ENCODE results near the gene C2orf42.

DNA sequence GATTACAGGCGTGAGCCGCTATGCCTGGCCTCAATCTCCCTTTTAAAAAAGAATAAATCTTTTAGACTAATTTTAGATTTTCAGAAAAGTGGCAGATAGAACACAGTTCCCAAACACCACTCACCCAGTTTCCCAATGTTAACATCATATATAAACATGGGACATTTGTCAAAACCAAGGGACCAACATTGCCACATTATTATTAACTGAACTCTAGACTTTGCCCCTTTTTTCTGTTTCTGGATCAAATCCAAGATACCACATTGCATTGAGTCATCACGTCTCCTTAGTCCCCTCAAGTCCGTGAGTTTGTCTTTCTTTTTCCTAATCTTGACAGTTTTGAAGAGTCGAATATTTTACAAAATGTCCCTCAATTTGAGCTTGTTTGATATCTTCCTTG lies 2.4 kb downstream of the C2orf42 start:
- TF ChIP-seq STAT1 (conservative IDR thresholded peaks at IDR 0.05) (no peak), EGR1 (IDR thresholded peaks at IDR 0.05; ENCODE audit: borderline replicate concordance in 1 of 2, low read depth in 2 of 2, low read length in 2 of 2) (no peak), CREB1 (IDR thresholded peaks at IDR 0.05; ENCODE audit: low read depth) (no peak), POLR2A (IDR thresholded peaks at IDR 0.05; ENCODE audit: low read depth, low read length) (no peak), ATF7 (IDR thresholded peaks at IDR 0.05; ENCODE audit: low read depth) (no peak), EP300 (IDR thresholded peaks at IDR 0.05; ENCODE audit: borderline replicate concordance in 1 of 2, control insufficient read depth in 1 of 2, low read depth in 2 of 2, low read length in 2 of 2) (no peak)
- TF ChIP-seq, protein P1, sequence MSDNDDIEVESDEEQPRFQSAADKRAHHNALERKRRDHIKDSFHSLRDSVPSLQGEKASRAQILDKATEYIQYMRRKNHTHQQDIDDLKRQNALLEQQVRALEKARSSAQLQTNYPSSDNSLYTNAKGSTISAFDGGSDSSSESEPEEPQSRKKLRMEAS (IDR thresholded peaks at IDR 0.05; ENCODE audit: low read depth, low read length): no peak
- TF ChIP-seq, protein P2, sequence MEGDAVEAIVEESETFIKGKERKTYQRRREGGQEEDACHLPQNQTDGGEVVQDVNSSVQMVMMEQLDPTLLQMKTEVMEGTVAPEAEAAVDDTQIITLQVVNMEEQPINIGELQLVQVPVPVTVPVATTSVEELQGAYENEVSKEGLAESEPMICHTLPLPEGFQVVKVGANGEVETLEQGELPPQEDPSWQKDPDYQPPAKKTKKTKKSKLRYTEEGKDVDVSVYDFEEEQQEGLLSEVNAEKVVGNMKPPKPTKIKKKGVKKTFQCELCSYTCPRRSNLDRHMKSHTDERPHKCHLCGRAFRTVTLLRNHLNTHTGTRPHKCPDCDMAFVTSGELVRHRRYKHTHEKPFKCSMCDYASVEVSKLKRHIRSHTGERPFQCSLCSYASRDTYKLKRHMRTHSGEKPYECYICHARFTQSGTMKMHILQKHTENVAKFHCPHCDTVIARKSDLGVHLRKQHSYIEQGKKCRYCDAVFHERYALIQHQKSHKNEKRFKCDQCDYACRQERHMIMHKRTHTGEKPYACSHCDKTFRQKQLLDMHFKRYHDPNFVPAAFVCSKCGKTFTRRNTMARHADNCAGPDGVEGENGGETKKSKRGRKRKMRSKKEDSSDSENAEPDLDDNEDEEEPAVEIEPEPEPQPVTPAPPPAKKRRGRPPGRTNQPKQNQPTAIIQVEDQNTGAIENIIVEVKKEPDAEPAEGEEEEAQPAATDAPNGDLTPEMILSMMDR (IDR thresholded peaks at IDR 0.05 in 2 of 3, conservative IDR thresholded peaks at IDR 0.05 in 1 of 3; ENCODE audit: control insufficient read depth in 2 of 3, extremely low read depth in 1 of 3, insufficient read depth in 1 of 3, low read depth in 3 of 3, low read length in 3 of 3): no peak
- TF ChIP-seq, protein P3, sequence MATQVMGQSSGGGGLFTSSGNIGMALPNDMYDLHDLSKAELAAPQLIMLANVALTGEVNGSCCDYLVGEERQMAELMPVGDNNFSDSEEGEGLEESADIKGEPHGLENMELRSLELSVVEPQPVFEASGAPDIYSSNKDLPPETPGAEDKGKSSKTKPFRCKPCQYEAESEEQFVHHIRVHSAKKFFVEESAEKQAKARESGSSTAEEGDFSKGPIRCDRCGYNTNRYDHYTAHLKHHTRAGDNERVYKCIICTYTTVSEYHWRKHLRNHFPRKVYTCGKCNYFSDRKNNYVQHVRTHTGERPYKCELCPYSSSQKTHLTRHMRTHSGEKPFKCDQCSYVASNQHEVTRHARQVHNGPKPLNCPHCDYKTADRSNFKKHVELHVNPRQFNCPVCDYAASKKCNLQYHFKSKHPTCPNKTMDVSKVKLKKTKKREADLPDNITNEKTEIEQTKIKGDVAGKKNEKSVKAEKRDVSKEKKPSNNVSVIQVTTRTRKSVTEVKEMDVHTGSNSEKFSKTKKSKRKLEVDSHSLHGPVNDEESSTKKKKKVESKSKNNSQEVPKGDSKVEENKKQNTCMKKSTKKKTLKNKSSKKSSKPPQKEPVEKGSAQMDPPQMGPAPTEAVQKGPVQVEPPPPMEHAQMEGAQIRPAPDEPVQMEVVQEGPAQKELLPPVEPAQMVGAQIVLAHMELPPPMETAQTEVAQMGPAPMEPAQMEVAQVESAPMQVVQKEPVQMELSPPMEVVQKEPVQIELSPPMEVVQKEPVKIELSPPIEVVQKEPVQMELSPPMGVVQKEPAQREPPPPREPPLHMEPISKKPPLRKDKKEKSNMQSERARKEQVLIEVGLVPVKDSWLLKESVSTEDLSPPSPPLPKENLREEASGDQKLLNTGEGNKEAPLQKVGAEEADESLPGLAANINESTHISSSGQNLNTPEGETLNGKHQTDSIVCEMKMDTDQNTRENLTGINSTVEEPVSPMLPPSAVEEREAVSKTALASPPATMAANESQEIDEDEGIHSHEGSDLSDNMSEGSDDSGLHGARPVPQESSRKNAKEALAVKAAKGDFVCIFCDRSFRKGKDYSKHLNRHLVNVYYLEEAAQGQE (IDR thresholded peaks at IDR 0.05; ENCODE audit: low read depth, low read length): no peak
- TF ChIP-seq, protein P4, sequence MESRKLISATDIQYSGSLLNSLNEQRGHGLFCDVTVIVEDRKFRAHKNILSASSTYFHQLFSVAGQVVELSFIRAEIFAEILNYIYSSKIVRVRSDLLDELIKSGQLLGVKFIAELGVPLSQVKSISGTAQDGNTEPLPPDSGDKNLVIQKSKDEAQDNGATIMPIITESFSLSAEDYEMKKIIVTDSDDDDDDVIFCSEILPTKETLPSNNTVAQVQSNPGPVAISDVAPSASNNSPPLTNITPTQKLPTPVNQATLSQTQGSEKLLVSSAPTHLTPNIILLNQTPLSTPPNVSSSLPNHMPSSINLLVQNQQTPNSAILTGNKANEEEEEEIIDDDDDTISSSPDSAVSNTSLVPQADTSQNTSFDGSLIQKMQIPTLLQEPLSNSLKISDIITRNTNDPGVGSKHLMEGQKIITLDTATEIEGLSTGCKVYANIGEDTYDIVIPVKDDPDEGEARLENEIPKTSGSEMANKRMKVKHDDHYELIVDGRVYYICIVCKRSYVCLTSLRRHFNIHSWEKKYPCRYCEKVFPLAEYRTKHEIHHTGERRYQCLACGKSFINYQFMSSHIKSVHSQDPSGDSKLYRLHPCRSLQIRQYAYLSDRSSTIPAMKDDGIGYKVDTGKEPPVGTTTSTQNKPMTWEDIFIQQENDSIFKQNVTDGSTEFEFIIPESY (IDR thresholded peaks at IDR 0.05): no peak
- TF ChIP-seq, protein P5, sequence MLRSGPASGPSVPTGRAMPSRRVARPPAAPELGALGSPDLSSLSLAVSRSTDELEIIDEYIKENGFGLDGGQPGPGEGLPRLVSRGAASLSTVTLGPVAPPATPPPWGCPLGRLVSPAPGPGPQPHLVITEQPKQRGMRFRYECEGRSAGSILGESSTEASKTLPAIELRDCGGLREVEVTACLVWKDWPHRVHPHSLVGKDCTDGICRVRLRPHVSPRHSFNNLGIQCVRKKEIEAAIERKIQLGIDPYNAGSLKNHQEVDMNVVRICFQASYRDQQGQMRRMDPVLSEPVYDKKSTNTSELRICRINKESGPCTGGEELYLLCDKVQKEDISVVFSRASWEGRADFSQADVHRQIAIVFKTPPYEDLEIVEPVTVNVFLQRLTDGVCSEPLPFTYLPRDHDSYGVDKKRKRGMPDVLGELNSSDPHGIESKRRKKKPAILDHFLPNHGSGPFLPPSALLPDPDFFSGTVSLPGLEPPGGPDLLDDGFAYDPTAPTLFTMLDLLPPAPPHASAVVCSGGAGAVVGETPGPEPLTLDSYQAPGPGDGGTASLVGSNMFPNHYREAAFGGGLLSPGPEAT (IDR thresholded peaks at IDR 0.05; ENCODE audit: low read depth): no peak
